Peyer's patch (tissue), 4 donors: ENCODE results near the gene ERC2.

Source experiments
- CTCF ChIP-seq, 6 experiments: fragments of 450-650 bp in 4 of 6; fragments of 200-600 bp in 2 of 6; sonication (generic) in 1 of 6; IDR thresholded peaks; one replicate each; pipeline ENCODE4 v1.5.1; 2017 to 2019; ENCODE audit warnings: antibody characterized with exemption in 6 of 6, mild to moderate bottlenecking in 3 of 6, moderate library complexity in 1 of 6
- POLR2A ChIP-seq, 2 donors: fragments of 450-650 bp; IDR thresholded peaks; one replicate each; pipeline ENCODE4 v1.5.1; 2017; ENCODE audit warnings: antibody characterized with exemption in 2 of 2, mild to moderate bottlenecking in 2 of 2, moderate library complexity in 2 of 2

- no peak for TF ChIP-seq CTCF (IDR thresholded peaks at IDR 0.05)
- no peak for TF ChIP-seq POLR2A (IDR thresholded peaks at IDR 0.05)
These were observed 765.4 kb downstream of the ERC2 start for GRCh38 chr3:55702822-55703221.
